Cardiac fibroblast (primary cell): ENCODE results near the gene PA2G4.

Experiments
- DNase-seq, 2 donors: peaks; one replicate each; pipeline versions ENCODE4 v3.0.0 to v3.0.0-alpha.2; 2010; ENCODE audit warnings: low read depth in 2 of 2
- H3K4me3 ChIP-seq, 2 donors: replicated peaks in 1 of 2; 1 replicate in 1 of 2; 2 replicates in 1 of 2; pipeline ENCODE4 v1.5.1; 2011; ENCODE audit warnings: low read depth in 2 of 2, low read length in 2 of 2, mild to moderate bottlenecking in 2 of 2, moderate library complexity in 1 of 2
- TF ChIP-seq, protein P1 (sequence below): IDR thresholded peaks from one replicate; pipeline ENCODE4 v1.5.1; 2011; ENCODE audit warnings: low read depth, mild to moderate bottlenecking, low read length, inconsistent platforms

The PA2G4 gene

DNA sequence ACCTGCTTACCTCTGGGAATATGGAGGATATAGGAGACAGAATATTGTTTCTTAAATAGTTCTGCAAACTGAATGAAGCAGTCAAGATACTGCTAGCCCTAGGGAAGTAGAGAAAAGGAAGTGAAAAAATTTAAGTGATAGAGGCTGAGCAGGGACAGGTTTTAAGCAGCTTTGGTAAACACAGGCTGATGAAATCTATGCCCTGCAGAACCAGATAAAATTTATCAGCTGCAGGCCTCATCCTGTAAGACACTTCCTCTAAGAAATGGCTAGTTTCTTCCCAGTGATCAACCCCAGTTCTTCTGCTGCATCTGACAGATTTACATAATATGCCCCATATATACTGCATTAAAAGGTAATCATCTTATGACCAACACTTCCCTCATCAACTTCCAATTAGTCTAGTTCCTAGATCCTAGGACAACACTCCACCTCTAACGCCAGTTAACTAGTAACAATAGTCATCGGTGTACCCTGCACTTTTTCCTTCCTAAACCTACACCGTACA lies 22.4 kb downstream of the PA2G4 start:
- TF ChIP-seq, protein P1, sequence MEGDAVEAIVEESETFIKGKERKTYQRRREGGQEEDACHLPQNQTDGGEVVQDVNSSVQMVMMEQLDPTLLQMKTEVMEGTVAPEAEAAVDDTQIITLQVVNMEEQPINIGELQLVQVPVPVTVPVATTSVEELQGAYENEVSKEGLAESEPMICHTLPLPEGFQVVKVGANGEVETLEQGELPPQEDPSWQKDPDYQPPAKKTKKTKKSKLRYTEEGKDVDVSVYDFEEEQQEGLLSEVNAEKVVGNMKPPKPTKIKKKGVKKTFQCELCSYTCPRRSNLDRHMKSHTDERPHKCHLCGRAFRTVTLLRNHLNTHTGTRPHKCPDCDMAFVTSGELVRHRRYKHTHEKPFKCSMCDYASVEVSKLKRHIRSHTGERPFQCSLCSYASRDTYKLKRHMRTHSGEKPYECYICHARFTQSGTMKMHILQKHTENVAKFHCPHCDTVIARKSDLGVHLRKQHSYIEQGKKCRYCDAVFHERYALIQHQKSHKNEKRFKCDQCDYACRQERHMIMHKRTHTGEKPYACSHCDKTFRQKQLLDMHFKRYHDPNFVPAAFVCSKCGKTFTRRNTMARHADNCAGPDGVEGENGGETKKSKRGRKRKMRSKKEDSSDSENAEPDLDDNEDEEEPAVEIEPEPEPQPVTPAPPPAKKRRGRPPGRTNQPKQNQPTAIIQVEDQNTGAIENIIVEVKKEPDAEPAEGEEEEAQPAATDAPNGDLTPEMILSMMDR, result no peak
- H3K4me3 ChIP-seq, result no peak overlapping the region
- DNase-seq, result no peak

DNA sequence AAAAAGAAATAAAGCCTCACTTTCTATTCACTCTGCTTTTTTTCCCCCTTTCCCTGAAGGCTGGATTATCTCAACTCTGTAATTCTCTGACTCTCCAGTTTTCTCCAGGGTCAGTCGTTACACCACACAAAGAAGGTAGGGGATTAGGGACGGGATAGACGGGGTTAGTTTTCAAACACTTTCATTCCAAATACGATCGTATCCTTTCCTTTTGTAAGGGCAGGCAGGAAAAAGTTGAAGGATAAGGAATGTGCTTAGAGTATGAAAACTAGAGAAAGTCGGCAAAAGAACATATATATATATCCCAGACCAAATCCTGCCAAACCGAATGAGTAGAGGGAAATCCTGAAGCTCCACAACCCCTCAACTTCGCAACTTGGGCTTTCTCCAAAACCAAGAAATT lies 23.1 kb downstream of the PA2G4 start:
- TF ChIP-seq, protein P1, result no peak
- DNase-seq, result no peak
- peak overlapping the region; percentile 11 to 88 for H3K4me3 ChIP-seq

DNA sequence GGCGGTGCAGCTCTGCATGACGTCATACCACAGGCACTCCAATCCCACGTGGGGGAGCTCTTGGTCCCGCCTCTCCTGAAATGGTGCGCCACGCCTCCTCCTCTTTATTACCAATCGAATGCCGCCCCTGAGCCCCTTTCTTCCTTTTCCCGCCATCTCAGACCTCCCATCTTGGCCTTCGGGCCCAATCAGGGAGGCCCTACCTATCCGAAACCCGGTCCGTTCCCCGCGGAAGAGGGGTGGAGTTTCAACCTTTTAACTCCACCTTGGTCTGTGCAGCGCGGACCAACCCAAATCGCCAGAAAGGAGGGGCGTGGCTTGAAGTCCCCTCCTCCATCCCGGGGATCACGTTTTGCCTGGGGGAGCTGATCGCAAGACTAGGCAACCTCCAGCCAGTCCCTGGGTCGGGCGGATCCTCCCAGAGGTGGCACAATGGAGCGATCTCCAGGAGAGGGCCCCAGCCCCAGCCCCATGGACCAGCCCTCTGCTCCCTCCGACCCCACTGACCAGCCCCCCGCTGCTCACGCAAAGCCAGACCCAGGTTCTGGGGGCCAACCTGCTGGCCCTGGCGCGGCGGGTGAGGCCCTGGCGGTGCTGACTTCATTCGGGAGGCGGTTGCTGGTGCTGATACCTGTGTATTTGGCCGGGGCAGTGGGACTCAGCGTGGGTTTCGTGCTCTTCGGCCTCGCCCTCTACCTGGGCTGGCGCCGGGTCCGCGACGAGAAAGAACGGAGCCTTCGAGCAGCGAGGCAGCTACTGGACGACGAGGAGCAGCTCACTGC lies 23.7 kb downstream of the PA2G4 start, which contains the start of gene ESYT1:
TSS of gene ESYT1 (plus strand) at position 380 of the 782 bp plus-strand sequence. CDS start at position 433, 53 bp downstream.
- H3K4me3 ChIP-seq, result peak within 1 kb of the TSS; percentile 88 to 98
- TF ChIP-seq, protein P1, result no peak
- DNase-seq, result peak; percentile 100

DNA sequence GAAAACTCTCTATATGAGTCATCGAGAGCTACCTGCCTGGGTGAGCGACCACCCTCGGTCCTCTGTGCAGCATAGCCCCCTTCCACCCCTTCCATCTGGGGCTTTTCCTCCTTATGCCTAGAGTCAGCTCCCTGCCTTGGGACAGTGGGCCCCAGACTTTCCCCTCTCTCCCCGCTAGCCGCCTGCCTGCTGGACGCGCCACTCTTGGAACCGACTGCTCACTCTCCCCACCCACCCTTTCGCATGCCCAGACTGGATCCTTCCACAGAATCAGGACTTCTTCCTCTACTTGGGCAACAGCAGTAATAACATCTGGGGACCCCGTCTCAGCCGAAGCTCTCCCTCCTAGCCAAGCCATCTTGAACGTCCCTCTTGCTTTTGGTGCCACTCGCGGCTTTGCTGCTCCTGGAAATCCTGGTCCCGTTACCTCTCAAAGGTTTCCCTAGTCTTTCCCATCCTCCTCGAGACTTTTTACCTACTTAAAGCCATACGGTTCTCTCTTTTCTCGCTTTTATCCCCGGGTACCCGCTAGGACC lies 24.4 kb downstream of the PA2G4 start:
- peak; percentile 20 to 37 for DNase-seq
- TF ChIP-seq, protein P1, result no peak
- peak overlapping the region; percentile 88 to 98 for H3K4me3 ChIP-seq

DNA sequence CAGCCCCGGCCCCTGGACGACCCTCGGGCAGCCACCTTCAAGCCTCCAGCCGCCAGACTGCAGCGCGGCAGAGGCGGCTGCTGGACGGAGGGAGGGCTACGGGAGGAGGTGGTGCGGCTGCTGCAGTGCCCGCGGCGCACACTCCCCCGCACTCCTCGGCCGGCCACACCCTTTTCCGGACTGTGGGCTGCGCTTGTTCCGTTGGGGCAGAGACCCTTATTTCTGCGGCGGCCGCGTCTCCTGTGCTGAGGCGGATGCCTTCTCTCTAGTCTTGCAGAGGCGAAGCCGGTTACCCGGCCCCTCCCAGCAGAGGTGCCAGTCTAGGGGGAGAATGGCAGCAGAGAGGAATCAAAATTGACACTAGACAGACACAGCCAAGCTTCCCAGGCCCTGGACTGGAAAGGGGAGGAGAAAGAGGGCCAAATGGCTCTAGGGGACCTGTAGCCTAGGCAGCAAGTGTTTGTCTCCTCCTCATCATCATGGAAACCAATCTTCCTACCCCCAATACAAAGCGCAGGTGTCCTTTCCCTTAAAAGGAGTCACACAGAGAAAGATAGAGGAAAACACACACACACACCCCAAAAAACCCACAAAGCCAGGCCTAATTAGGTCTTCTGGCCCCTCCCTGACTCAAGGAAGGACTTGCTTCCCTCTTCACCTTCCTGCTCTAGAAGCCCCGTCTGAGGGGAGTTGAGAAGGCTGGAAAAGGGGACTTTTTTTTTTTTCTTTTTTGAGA lies 25.0 kb downstream of the PA2G4 start:
- TF ChIP-seq, protein P1, result no peak
- peak; percentile 38 to 62 for DNase-seq

DNA sequence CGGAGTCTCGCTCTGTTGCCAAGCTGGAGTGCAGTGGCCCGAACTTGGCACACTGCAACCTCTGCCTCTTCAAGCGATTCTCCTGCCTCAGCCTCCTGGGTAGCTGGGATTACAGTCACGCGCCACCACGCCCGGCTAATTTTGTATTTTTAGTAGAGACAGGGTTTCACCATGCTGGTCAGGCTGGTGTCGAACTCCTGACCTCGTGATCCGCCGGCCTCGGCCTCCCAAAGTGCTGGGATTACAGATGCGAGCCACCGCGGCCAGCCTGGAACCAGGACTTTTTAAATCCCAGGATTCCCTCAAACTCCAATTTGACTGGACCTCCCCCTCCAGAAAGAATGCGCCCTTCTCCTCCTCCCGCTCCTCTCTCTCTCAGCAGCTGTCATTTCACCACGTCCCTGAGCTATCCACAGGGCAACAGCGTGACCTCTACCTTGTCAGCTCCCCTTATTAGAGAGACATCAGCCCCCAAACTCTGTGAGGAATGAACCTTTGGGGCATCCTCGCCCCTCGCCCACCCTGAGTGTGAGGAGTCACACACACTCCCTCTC lies 25.7 kb downstream of the PA2G4 start:
- no peak for DNase-seq
- H3K4me3 ChIP-seq, result peak overlapping the region in 1 of 2 donors; percentile 88
- TF ChIP-seq, protein P1, result no peak

More for the DNA sequence above, 25.0 kb downstream of the PA2G4 start:
- peak overlapping the region; percentile 88 to 98 for H3K4me3 ChIP-seq
